AG04450 (cell line): ENCODE measurements around the gene CRYBA4. TPM values are rescaled to one million over a fixed set of nuclear protein-coding genes. Genes with fewer than 3 reads are reported as not detected.

Experiments
- CTCF ChIA-PET: fragments of 300-600, 350-600 bp; formaldehyde crosslinking; extraction: SDS; loops from one replicate; lab custom pipeline; 2022; ENCODE audit warnings: antibody characterized with exemption, inconsistent platforms; lab: Charles Lee
- POLR2A ChIA-PET: fragments of 350-600 bp; formaldehyde crosslinking; extraction: SDS; loops from one replicate; lab custom pipeline; 2021; ENCODE audit warnings: antibody characterized with exemption, inconsistent platforms; lab: Yijun Ruan, JAX
- DNase-seq: peaks from one replicate; pipeline ENCODE4 v3.0.0-alpha.2; 2011; ENCODE audit warnings: low read depth, low spot score
- H3K27ac ChIP-seq: one replicate; pipeline ENCODE4 v1.5.1; 2012; ENCODE audit warnings: low read depth, low read length, control low read depth
- H3K27me3 ChIP-seq: one replicate; pipeline ENCODE4 v1.6.0; 2012; ENCODE audit warnings: low read length; ENCODE audit not compliant: control insufficient read depth, insufficient read depth
- H3K4me3 ChIP-seq: 2 replicates; pipeline ENCODE4 v1.5.1; 2011; ENCODE audit warnings: mild to moderate bottlenecking, low read depth, low read length, control low read depth
- H3K9me3 ChIP-seq: 2 replicates; pipeline ENCODE4 v1.5.1; 2012; ENCODE audit warnings: low read length; ENCODE audit not compliant: control insufficient read depth, insufficient read depth
- polyA plus RNA-seq: library from polyadenylated mRNA; depleted of rRNA; stranded (reverse); fragments of >200 nt; gene quantifications from 2 replicates; pipeline ENCODE4 v1.2.3, GENCODE V29; 2011
- TF ChIP-seq, protein P1 (sequence below): IDR thresholded peaks from 2 replicates; pipeline ENCODE4 v1.5.1; 2011; ENCODE audit warnings: low read depth, low read length, control low read depth, inconsistent platforms

CRYBA4 gene
- polyA plus RNA-seq, 1 experiment: not detected

DNA sequence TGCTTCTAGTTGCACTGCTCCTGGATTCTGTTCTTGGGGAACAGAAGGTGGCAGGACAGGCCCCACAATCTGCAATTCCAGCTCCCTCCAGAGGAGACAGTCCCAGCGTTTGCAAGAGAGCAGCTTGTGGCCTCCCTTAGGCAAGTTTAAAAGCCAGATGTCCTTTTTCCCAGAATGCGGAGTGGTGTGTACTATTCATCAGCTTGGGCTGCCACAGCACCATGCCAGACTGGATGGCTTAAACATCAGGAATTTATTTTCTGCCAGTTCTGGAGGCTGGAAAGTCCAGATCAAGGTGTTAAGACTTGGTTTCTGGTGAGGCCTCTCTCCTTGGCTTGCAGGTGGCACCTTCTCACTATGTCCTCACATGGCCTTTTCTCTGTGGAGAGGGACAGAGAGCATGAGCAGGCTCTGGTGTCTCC lies 47.3 kb downstream of the CRYBA4 start:
- Histone ChIP-seq H3K4me3 (no peak overlapping the region), H3K27me3 (no peaks in the 10 kb centered on the region), H3K9me3 (peaks cover 3% of the 10 kb centered on the region; the same call in 1 of the 2 replicates), H3K27ac (no peak overlapping the region)
- CTCF ChIA-PET: interaction anchor here (1.1 to 1.4 kb wide), 2 partner anchors 10 to 166 kb away, joined by 3 read pairs; no protein-coding TSS in a partner anchor
- TF ChIP-seq, protein P1, sequence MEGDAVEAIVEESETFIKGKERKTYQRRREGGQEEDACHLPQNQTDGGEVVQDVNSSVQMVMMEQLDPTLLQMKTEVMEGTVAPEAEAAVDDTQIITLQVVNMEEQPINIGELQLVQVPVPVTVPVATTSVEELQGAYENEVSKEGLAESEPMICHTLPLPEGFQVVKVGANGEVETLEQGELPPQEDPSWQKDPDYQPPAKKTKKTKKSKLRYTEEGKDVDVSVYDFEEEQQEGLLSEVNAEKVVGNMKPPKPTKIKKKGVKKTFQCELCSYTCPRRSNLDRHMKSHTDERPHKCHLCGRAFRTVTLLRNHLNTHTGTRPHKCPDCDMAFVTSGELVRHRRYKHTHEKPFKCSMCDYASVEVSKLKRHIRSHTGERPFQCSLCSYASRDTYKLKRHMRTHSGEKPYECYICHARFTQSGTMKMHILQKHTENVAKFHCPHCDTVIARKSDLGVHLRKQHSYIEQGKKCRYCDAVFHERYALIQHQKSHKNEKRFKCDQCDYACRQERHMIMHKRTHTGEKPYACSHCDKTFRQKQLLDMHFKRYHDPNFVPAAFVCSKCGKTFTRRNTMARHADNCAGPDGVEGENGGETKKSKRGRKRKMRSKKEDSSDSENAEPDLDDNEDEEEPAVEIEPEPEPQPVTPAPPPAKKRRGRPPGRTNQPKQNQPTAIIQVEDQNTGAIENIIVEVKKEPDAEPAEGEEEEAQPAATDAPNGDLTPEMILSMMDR: peak; percentile 59
- DNase-seq: no peak
- POLR2A ChIA-PET: interaction anchor here (0.6 kb wide), 1 partner anchor 475 kb away, joined by 4 read pairs; no protein-coding TSS in a partner anchor

DNA sequence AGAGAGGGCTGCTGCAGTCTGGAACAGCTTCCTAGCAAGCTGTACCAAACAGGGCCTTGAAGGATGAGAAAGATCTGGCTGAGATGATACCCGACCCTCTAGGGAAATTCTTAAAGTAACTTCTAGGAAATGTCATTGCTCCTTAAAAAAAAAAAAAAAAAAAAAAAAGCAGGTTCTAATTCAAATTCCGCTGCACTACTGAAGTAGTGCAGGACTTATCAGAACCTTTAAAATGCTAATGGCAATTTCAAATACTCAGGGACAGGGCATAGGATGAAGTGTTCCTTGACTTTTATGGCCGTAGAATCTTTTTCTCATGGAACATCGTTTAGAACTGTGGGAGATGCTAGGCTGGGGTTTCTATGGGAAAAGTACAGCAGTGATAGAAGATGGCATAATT lies 48.7 kb downstream of the CRYBA4 start:
- Histone ChIP-seq H3K27me3 (no peaks in the 10 kb centered on the region), H3K27ac (no peak overlapping the region), H3K4me3 (no peak overlapping the region), H3K9me3 (peaks cover 3% of the 10 kb centered on the region; the same call in 1 of the 2 replicates)
- ChIA-PET POLR2A (no interaction called here), CTCF (interaction anchor here (0.7 to 2.8 kb wide), 2 partner anchors 209 to 1176 kb away, joined by 5 to 6 read pairs; no protein-coding TSS in a partner anchor)
- TF ChIP-seq, protein P1: no peak
- DNase-seq: no peak

DNA sequence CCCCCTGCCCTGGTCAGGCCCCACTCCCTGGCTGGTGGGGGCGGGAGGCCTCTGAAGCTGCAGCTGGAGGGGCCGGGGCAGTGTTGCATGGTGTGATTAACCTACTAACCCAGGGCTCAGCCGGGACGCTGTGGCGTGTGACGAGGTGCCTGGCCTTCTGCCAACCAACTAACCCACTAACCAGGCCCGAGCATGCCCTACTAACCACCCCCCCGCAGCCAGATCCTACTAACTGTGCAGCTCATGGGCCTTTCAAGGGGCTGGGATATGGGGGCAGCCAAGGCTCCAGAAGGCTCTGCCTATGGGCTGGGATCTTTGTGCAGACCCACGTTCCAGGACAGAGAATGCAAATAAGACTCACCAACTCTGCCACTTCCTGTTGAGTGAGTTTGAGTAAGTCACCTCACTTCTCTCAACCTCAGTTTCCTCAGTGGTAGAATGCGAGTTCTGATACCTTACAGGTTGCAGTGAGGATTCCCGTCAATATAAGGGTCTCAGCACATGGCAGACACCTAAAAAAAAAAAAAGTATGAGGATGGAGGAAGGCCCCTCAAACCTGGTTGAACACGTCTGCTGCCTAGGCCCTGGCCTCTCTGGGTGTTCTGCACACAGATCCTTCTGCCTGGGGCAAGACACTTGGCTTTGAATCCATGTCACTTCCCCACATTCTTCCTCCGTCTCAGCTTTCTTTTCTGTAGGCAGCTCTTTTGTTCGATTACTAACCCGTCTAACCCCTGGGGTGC lies 49.7 kb downstream of the CRYBA4 start:
- peak overlapping the region; percentile 100 for H3K27ac ChIP-seq
- TF ChIP-seq, protein P1: no peak
- ChIA-PET POLR2A (no interaction called here), CTCF (interaction anchor here (1.0 to 2.8 kb wide), 3 partner anchors 10 to 210 kb away, joined by 3 to 11 read pairs (median 6); no protein-coding TSS in a partner anchor)
- DNase-seq: no peak
- peaks cover 3% of the 10 kb centered on the region; the same call in 1 of the 2 replicates for H3K9me3 ChIP-seq
- no peaks in the 10 kb centered on the region for H3K27me3 ChIP-seq
- no peak overlapping the region for H3K4me3 ChIP-seq

DNA sequence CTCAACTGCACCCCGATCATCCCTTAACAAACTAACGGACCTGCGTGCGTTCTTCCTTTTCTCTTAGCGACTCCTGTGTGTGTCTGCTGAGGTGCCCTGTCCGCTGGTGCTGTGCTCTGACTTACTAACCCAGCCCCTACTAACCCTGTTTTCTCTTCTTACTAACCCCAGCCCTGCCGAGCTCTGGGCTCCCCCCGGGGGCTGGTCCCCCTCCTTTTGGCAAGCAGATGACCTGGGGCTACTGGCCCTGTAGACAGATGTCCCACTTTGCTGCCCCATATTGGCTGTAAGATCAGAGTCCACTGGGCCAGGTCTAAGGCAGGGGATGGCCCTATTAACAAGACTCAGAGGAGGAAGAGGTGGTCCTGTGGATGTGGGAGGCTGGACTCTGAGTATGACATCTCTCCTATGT lies 50.3 kb downstream of the CRYBA4 start:
- Histone ChIP-seq H3K27me3 (no peaks in the 10 kb centered on the region), H3K27ac (peak overlapping the region; percentile 100), H3K4me3 (peak overlapping the region; percentile 95), H3K9me3 (peaks cover 3% of the 10 kb centered on the region; the same call in 1 of the 2 replicates)
- POLR2A ChIA-PET: no interaction called here
- CTCF ChIA-PET: interaction anchor here (0.7 to 2.8 kb wide), 8 partner anchors 9 to 742 kb away, joined by 3 to 11 read pairs (median 4); no protein-coding TSS in a partner anchor
- no peak for DNase-seq
- TF ChIP-seq, protein P1: no peak
